NB4 (cell line): ENCODE results near the gene ZNF799.
"Not testable (repeated sequence)": the region's sequence is repeated elsewhere in the genome, so short reads cannot be mapped to it uniquely, and the experiment has no call there.

Experiments
- DNase-seq: peaks from one replicate; pipeline ENCODE4 v3.0.0; 2010; ENCODE audit warnings: low read depth
- H3K4me3 ChIP-seq: one replicate; pipeline ENCODE4 v1.5.1; 2011; ENCODE audit warnings: mild to moderate bottlenecking, low read depth, low read length, moderate library complexity
- MYC ChIP-seq: IDR thresholded peaks from 2 replicates; pipeline ENCODE4 v1.6.1; 2011; ENCODE audit warnings: low read depth, low read length
- POLR2A ChIP-seq: IDR thresholded peaks from 2 replicates; pipeline ENCODE4 v1.6.1; 2011; ENCODE audit warnings: mild to moderate bottlenecking; ENCODE audit not compliant: insufficient read length; ENCODE audit errors: extremely low read depth
- TF ChIP-seq, protein P1 (sequence below): IDR thresholded peaks from one replicate; pipeline ENCODE4 v1.5.1; 2012; ENCODE audit warnings: low read depth, low read length
- TF ChIP-seq, protein P2 (sequence below): IDR thresholded peaks from 2 replicates; pipeline ENCODE4 v1.6.1; 2011; ENCODE audit warnings: low read depth, low read length

The ZNF799 gene

DNA sequence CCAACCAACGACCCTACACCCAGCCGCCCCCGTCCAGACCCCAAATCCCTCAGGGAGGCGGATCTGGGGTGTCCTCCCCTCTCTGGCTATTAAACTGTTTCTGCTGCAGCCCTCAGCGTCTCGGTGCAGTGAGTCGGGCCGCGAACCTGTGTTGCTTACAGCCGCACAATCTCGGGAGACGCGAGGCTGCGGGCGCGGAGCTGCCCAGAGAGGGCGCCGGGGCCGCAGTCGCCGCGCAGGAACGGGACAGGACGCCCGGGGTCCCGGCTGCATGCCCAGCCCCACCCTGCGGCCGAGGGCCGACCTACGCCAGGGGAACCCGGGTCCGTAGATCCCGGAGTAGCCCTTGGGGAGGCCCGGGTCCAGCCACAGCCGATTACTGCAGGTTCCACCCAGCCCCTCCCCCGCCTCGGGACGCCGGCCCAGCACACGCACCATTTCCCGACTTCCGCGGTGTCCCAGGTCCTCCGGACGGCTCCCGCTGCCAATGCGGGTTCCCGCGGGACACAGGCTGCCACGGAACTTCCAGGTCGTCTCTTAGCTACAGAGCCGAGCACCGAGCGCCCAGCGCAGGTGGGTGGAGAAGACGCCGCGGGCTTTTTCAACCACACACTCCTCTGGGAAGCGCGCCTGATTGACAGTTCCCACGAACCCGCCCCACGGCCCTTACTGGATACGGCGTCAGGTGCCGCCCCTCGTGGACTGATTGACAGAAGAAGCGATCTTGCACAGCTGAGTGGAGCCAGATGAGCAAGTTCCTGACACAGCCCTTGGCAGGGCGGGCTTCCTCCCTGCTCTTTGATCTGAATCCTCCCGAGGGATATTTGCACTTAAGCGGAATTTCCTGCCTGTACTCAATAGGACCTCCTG, at the start of gene ZNF799:
TSS of gene ZNF799 (minus strand) at position 639 of the 870 bp plus-strand sequence. CDS start at position 438, 201 bp downstream.
- TF ChIP-seq POLR2A: peak; percentile 41
- TF ChIP-seq, protein P1, sequence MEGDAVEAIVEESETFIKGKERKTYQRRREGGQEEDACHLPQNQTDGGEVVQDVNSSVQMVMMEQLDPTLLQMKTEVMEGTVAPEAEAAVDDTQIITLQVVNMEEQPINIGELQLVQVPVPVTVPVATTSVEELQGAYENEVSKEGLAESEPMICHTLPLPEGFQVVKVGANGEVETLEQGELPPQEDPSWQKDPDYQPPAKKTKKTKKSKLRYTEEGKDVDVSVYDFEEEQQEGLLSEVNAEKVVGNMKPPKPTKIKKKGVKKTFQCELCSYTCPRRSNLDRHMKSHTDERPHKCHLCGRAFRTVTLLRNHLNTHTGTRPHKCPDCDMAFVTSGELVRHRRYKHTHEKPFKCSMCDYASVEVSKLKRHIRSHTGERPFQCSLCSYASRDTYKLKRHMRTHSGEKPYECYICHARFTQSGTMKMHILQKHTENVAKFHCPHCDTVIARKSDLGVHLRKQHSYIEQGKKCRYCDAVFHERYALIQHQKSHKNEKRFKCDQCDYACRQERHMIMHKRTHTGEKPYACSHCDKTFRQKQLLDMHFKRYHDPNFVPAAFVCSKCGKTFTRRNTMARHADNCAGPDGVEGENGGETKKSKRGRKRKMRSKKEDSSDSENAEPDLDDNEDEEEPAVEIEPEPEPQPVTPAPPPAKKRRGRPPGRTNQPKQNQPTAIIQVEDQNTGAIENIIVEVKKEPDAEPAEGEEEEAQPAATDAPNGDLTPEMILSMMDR: no peak
- peak; percentile 52; the same call in 1 of the 2 replicates for TF ChIP-seq MYC
- TF ChIP-seq, protein P2, sequence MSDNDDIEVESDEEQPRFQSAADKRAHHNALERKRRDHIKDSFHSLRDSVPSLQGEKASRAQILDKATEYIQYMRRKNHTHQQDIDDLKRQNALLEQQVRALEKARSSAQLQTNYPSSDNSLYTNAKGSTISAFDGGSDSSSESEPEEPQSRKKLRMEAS: peak; percentile 47
- peak within 1 kb of the TSS; percentile 66 for H3K4me3 ChIP-seq
- peak; percentile 97 for DNase-seq

DNA sequence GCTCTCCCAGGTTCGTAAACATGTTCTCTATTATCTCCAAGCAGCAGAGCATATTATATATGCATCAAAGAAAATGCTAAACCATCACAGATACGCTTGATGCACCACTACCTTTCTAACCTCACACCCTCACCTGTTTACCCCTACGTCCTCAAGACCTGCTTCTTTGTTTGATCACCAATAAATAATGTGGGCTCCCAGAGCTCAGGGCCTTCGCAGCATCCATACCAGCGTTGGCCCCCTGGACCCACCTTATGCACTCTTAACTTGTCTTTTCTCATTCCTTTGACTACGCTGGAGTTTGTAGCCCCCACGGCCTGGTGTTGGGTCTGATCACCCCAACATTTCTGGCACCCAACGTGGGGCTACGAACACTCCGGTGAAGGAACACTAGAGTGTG, 49.8 kb upstream of the ZNF799 start:
- no peak overlapping the region for H3K4me3 ChIP-seq
- DNase-seq: no peak

DNA sequence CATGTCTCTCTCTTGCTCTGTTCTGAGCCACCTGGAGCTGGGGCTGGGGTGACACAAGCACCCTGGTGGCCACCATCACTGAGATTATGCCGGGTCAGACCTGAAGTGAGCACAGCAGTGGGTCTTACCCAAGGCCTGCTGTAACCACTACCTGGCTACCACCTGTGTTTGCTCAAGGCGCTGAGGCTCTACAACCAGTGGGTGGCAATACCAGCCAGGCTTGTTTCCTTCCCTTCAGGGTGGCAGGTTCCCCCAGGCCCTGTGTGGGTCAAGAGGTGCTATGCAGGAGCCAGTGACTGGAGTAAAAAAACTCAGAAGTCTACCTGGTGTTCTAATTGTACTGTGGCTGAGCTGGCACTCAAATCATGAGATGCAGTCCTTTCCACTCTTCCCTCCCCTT, 47.7 kb upstream of the ZNF799 start:
- H3K4me3 ChIP-seq: no peak overlapping the region
- TF ChIP-seq MYC: no peak
- TF ChIP-seq, protein P2: no peak
- TF ChIP-seq, protein P1: no peak
- no peak for TF ChIP-seq POLR2A
- DNase-seq: no peak

More for the DNA sequence above, 49.8 kb upstream of the ZNF799 start:
- TF ChIP-seq, protein P1: no peak
- TF ChIP-seq MYC: no peak
- TF ChIP-seq POLR2A: no peak
- TF ChIP-seq, protein P2: no peak

DNA sequence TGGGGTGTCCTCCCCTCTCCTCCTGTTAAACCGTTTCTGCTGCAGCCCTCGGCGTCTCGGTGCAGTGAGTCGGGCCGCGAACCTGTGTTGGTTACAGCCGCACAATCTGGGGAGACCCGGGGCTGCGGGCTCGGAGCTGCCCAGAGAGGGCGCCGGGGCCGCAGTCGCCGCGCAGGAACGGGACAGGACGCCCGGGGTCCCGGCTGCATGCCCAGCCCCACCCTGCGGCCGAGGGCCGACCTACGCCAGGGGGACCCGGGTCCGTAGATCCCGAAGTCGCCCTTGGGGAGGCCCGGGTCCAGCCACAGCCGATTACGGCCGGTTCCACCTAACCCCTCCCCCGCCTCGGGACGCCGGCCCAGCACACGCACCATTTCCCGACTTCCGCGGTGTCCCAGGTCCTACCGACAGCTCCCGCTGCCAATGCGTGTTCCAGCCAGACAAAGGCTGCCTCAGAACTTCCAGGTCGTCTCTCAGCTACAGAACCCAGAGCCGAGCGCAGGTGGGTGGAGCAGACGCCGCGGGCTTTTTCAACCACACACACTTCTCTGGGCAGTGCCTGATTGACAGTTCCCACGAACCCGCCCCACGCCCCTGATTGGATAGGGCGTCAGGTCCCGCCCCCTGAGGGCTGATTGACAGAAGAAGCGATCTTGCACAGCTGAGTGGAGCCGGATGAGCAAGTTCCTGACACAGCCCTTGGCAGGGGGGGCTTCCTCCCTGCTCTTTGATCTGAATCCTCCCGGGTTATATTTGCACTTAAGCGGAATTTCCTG, 39.7 kb upstream of the ZNF799 start, which contains the start of gene ZNF443:
TSS of gene ZNF443 (minus strand) at position 481 of the 776 bp plus-strand sequence. CDS start at position 374, 107 bp downstream.
- peak; percentile 61 for TF ChIP-seq POLR2A
- TF ChIP-seq, protein P1: no peak
- peak within 1 kb of the TSS; percentile 73 for H3K4me3 ChIP-seq
- DNase-seq: peak; percentile 98

DNA sequence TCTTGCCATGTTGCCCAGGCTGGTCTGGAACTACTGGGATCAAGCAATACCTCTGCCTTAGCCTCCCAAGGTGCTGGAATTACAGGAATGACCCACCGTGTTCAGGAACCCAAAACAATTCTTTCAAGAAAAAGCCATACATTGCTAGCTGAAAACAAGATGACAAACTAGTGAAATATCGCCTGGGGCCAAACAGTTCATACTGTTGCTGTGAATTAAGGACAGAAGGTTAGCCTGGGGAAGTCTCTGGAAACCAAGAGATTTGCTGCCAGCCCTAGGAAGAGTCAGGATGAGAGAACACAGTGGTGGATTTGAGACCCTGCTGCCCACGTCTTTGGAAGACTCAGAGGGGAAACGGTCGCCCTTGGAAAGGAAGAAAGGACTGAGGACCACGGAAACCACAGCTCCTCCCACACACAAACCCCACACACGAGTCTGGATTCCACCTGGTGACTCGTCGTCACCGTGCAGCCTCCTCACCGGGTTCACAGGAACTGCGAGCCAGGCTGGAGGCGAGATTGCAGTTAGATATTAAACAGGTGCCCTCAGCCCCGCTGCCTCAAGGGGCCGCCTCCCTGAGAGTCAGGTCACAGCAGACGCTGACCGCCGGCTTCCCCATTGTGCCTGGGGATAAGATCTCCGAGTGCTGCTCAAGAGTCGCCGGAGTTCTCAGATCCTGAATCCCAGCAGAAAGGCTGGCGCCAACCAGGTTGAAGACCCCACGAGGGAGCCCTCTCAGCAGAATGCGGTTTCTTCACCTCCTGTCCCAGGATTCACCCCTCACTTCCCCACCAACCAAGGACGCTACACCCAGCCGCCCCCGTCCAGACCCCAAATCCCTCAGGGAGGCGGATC, 38.8 kb upstream of the ZNF799 start:
- peak overlapping the region; percentile 73 for H3K4me3 ChIP-seq
- DNase-seq: peak; percentile 76

DNA sequence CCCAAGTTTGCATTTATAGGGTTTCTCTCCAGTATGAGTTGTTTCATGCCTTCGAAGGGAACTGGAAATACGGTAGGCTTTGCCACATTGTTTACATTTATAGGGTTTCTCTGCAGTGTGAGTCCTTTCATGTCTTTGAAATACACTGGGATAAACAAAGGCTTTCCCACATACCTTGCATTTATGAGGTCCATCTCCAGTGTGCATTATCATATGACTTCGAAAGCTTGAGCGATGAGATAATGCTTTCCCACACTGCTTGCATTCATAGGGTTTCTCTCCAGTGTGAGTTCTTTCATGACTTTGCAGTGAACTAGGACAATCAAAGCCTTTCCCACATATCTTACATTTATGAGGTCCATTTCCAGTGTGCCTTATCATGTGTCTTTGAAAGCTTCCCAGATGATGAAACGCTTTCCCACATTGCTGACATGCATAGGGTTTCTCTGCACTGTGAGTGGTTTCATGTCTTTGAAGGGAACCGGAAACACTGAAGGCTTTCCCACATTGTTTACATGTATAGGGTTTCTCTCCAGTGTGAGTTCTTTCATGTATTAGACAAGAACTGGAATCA, 29.7 kb upstream of the ZNF799 start:
- H3K4me3 ChIP-seq, DNase-seq: not testable (repeated sequence)
